ENCODE data around the gene HOXA13. TPM values are rescaled to one million over a fixed set of nuclear protein-coding genes. Genes with fewer than 3 reads are reported as not detected.

Gene HOXA13
- total and polyA plus RNA-seq, 2 donors (not counting 1 experiment from before 2014, with no cell fraction given): not detected

GRCh38 chr7:27159266-27160144, 40.4 kb downstream of the HOXA13 start:
- peak overlapping the region; percentile 86 for H3K4me3 Mint-ChIP-seq
- Histone ChIP-seq H3K79me2 (ENCODE audit: control insufficient read depth, insufficient read depth, low read length) (no peaks in the 10 kb centered on the region), H3K9me3 (ENCODE audit: control extremely low read depth in 1 of 3, control insufficient read depth in 2 of 3, insufficient read depth in 1 of 3, low read length in 2 of 3) (peaks cover 0 to 76% (median 16%) of the 10 kb centered on the region in 3 donors), H2AFZ (ENCODE audit: insufficient read depth, low read depth, low read length, poor library complexity, severe bottlenecking) (peak overlapping the region; percentile 92), H3K4me3 (ENCODE audit: control extremely low read depth in 1 of 5, extremely low read depth in 1 of 5, insufficient read depth in 1 of 5, low read depth in 2 of 5, low read length in 4 of 5) (peak overlapping the region in 2 of 5 experiments; percentile 62 to 76), H3K9ac (ENCODE audit: low read length) (peak overlapping the region; percentile 74), H3K4me1 (ENCODE audit: control insufficient read depth in 2 of 2, insufficient read depth in 2 of 2, low read length in 2 of 2) (peaks cover 55 to 60% of the 10 kb centered on the region in 2 donors), H3K36me3 (replicated peaks in 1 of 2; ENCODE audit: control extremely low read depth in 1 of 2, control insufficient read depth in 1 of 2, extremely low read depth in 1 of 2, insufficient read depth in 2 of 2, low read length in 1 of 2) (no peaks in the 10 kb centered on the region), H3K27me3 (replicated peaks in 1 of 4; ENCODE audit: control extremely low read depth in 1 of 4, control insufficient read depth in 3 of 4, insufficient read depth in 4 of 4, low read length in 3 of 4) (peaks cover 1 to 88% (median 77%) of the 10 kb centered on the region in 4 experiments), H3K27ac (ENCODE audit: low read length in 2 of 2) (no peak overlapping the region), H4K20me1 (ENCODE audit: control insufficient read depth, insufficient read depth, low read length, poor library complexity, severe bottlenecking) (no peaks in the 10 kb centered on the region), H3K4me2 (replicated peaks; ENCODE audit: low read depth, low read length, poor library complexity, severe bottlenecking) (peak overlapping the region; percentile 99)
- CTCF ChIA-PET: interaction anchor here (0.9 to 1.7 kb wide), 8 partner anchors 8 to 794 kb away, joined by 3 to 10 read pairs (median 4); partner anchors contain the start of gene HOXA10
- POLR2A ChIA-PET: no interaction called here
- no peak overlapping the region for H3K27ac Mint-ChIP-seq
- TF ChIP-seq EZH2 (IDR thresholded peaks at IDR 0.05; ENCODE audit: borderline replicate concordance, insufficient read depth, low read depth, low read length, poor library complexity, severe bottlenecking) (no peak), CTCF (IDR thresholded peaks at IDR 0.05) (no peak)
- intact Hi-C loops (cut with micrococcal nuclease): loop anchor here (2.0 to 10.0 kb wide), 4 partner anchors 41 to 1082 kb away; partner anchors contain the start of gene HOXA13
- H3K9me3 Mint-ChIP-seq (ENCODE audit: insufficient read depth): no peaks in the 10 kb centered on the region
- ATAC-seq (ENCODE audit: low read depth) (no peak), DNase-seq (peak; percentile 51)
- peaks cover 38% of the 10 kb centered on the region for H3K4me1 Mint-ChIP-seq
- WGBS (ENCODE audit: insufficient coverage): 29% methylated on average over 23 of the region's 27 CpGs
- H3K27me3 Mint-ChIP-seq: peaks cover 74% of the 10 kb centered on the region
